LNCaP clone FGC (cell line): ENCODE data around the gene CRACR2B.
A peak's percentile ranks its signal among the peaks of the same experiment; 100 is the strongest.

ENCODE experiments used
- DNase-seq: peaks from one replicate; pipeline ENCODE4 v3.0.0-alpha.2; 2011; ENCODE audit warnings: low read depth
- H3K4me3 ChIP-seq: 2 replicates; pipeline ENCODE4 v1.5.1; 2011; ENCODE audit warnings: mild to moderate bottlenecking, low read depth, low read length, control low read depth
- TF ChIP-seq, protein P1 (sequence below): IDR thresholded peaks from 2 replicates; pipeline ENCODE4 v1.5.1; 2012; ENCODE audit warnings: mild to moderate bottlenecking; ENCODE audit not compliant: control insufficient read depth, insufficient read depth; ENCODE audit errors: extremely low read depth

The CRACR2B gene

DNA sequence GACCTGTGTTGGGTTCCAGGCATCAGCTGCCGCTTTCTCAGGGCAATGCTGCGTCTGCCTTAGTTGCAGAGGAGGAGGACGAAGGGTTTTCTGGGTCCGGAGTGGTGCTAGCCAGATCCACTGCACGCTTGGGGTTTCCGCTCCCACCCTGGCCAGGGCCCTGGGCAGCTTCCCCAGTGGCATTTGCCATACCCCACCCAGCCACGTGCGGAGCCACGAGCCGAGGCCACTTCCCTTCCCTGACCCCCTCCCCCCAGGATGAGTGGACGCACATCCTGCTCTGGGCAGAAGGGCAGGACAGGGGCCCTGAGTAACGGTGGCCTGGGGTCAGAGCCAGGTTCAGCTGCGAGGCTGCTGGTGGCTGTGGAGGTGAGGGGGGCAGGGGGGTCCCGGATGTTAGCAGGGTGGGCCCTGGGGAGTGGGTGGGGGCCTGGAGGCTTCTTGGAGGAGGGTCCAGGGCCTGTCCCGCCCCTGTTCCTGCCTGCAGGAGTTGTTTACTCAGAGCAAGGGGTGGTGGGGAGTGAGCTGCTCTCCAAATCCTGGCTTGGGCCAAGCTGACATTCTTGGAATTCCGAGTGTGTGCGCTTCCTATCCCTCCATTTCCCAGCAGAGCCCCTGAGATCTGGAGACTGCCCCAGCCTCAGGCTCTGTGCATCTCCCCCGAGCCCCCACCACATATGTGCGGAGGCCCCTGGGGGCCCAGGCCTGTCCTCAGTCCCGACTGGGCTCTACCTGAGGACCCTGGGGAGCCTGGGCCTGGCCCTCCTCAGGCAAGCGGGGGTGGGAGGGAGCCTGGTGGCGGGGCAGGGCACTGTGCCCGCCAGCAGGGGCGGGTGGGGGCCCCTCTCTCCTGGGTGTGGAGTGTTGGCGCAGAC lies 16.3 kb downstream of the CRACR2B start:
- TF ChIP-seq, protein P1, sequence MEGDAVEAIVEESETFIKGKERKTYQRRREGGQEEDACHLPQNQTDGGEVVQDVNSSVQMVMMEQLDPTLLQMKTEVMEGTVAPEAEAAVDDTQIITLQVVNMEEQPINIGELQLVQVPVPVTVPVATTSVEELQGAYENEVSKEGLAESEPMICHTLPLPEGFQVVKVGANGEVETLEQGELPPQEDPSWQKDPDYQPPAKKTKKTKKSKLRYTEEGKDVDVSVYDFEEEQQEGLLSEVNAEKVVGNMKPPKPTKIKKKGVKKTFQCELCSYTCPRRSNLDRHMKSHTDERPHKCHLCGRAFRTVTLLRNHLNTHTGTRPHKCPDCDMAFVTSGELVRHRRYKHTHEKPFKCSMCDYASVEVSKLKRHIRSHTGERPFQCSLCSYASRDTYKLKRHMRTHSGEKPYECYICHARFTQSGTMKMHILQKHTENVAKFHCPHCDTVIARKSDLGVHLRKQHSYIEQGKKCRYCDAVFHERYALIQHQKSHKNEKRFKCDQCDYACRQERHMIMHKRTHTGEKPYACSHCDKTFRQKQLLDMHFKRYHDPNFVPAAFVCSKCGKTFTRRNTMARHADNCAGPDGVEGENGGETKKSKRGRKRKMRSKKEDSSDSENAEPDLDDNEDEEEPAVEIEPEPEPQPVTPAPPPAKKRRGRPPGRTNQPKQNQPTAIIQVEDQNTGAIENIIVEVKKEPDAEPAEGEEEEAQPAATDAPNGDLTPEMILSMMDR, result no peak
- no peak for DNase-seq
- peak overlapping the region; percentile 96 for H3K4me3 ChIP-seq

DNA sequence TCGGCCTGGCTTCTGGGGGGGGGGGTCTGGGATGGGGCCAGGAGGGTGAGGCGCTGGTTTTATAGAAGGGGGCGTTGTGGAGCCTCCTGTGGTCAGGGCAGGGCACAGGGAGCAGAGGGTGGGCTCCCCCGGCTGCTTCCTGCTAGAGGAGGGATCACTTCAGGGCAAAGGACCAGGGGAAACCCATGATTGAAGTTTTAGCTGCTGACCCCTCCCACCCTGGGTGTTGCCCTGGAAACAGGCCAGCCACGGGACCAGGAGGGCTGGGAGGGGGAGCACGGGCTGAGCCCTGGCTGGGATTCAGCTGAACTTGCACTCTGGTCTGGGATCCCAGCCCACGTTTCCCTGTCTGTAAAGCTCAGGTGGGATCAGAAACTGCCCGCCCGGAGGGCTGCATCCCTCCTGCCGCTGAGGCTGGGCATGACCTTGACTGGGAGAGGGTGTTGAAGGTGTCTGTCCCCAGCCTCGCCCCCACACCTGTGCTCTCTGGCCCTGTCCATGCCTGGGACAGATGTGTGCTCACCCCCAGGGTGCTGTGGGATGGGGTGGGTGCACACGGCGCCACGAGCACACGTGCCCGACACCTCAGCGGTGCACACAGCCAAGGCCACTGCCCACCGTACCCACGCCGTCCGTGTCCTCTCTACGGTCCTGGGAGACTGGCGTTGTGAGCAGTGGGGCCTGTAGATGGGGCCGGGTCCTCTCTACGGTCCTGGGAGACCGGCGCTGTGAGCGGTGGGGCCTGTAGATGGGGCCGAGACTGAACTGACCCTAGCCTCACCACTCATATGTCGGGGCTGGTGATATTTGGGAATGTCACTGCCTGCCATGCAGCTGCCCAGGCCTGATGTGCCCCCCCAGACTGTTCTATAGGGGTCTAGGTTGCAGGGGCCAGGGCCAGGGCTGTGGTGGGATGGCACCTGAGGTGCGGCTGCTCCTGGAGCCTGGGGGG lies 17.2 kb downstream of the CRACR2B start:
- no peak overlapping the region for H3K4me3 ChIP-seq
- DNase-seq, result no peak
- TF ChIP-seq, protein P1, result no peak

DNA sequence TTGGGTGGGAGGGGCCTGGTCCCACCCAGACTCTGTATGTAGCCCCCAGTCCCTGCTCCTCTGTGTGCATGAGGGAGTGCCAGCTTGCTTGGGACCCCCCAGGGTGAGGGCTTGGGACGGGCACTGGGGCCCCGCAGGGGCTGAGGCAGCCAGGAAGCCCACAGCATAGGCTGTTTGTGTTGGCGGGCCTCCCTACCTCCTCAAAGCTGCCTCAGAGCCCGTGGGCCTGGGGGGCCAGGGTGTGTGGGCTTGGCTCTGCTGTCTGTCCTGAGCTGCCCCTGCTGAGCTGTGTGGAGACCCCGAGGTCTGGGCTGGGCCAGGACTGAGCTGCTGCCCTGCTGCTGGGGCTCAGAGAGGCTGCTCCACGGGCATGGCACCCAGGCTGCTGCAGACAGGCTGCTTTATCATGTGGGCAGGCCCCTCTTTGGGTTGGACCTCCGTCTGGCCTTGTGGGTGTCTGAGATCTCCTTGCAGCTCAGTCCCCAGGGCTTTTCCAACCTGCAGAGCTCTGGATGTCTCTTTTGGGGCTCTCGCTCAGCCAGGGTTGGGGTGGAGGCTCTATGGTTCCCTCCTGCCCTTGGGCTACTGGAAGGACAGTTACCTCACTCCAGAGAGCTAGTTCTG lies 18.3 kb downstream of the CRACR2B start:
- TF ChIP-seq, protein P1, result no peak
- H3K4me3 ChIP-seq, result no peak overlapping the region
- no peak for DNase-seq

DNA sequence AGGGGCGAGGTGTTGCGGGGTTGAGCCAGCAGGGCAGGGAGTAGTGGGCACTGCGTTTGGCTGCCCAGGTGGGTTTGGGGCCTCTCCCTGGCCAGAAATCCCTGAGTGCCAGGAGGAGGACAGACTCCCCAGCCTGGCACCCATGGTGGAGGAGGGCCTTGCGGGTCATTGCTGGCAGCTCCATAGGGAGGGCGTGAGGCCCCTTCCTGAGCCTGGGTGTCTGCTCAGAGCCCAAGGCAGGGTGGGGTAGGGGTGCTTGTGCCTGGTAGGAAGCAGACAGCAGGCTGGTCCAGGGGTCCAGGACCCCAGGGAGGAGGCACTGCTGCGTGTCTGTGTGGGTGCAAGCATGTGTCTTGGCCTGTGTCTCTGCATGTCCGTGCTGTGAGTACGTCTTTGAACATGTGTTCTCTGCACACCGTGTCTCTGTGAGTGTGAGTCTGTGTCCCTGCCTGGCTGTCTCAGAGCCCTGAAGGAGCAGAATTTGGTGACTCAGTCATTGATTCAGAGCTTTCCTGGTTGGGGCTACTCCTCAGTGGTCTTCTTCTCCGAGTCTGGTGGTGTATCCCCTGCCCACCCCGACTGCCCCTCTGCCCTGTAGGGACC lies 18.9 kb downstream of the CRACR2B start:
- no peak for DNase-seq
- no peak overlapping the region for H3K4me3 ChIP-seq
- TF ChIP-seq, protein P1, result no peak

DNA sequence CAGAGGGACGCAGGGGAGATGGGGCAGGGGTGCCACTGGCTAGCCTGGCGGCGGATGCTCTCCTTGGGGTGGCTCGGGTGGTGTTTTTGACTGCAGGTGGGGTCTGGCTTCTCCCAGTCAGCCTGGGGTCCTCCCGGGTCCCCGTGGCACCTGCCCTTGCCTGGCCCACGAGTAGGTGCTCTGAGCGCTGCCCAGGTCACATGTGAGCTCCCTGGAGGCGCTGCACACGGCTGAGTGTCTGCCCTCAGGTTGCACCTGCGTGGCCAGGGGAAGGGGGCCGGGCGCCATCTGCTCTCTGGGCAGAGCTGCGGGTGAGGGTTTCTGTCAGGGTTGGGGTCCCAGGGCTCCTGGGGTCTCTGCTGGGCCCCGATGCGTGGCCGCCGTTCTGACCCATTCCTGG lies 20.2 kb downstream of the CRACR2B start:
- TF ChIP-seq, protein P1, result no peak
- DNase-seq, result no peak

DNA sequence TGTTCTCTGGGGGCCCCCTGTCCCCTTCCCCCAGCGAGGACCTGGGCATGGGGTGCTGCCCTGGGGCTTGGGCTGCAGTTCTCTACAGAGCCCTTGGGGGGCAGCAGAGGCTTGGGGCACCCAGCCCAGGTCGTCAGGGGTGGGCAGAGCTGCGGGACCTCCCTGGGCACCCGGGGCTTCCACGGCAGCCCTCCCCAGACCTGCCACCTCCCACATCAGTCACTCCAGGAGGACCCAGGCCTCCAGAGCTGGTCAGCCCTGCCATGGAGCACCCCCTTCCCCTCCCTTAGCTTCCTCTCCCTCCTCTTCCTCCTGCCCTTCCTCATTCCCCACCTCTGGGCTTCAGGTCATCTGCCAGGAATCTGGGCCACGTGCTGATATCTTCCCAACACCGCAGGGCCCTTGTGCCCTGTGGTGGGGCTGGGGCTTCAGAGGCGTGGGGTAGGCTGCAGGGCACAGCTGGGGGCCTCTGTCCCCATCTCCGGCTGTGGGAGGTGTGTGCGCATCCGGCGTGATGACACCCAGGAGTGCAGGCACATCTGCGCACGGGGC lies 20.7 kb downstream of the CRACR2B start:
- no peak for DNase-seq
- TF ChIP-seq, protein P1, result peak; percentile 74
- H3K4me3 ChIP-seq, result no peak overlapping the region

More for the DNA sequence above, 20.2 kb downstream of the CRACR2B start:
- H3K4me3 ChIP-seq, result no peak overlapping the region
